Skeletal muscle tissue (tissue), 4 donors: ENCODE measurements around the gene IL7R. TPM values are rescaled to one million over a fixed set of nuclear protein-coding genes. Genes with fewer than 3 reads are reported as not detected.

Experiments used
- H3K27ac ChIP-seq: one replicate; pipeline ENCODE4 v1.7.0; 2013; ENCODE audit warnings: mild to moderate bottlenecking, low read depth, low read length, inconsistent platforms
- H3K27me3 ChIP-seq, 3 donors: one replicate each; pipeline ENCODE4 v1.7.0; 2013; ENCODE audit warnings: low read length in 3 of 3; ENCODE audit not compliant: control insufficient read depth in 3 of 3, insufficient read depth in 3 of 3
- H3K36me3 ChIP-seq, 3 donors: one replicate each; pipeline ENCODE4 v1.7.0; 2013; ENCODE audit warnings: low read length in 3 of 3; ENCODE audit not compliant: control insufficient read depth in 3 of 3, insufficient read depth in 3 of 3
- H3K4me1 ChIP-seq, 3 donors: one replicate each; pipeline ENCODE4 v1.7.0; 2013; ENCODE audit warnings: low read length in 3 of 3, mild to moderate bottlenecking in 3 of 3; ENCODE audit not compliant: control insufficient read depth in 3 of 3, insufficient read depth in 3 of 3
- H3K4me3 ChIP-seq, 3 donors: one replicate each; pipeline ENCODE4 v1.7.0; 2013; ENCODE audit warnings: low read length in 3 of 3
- H3K9ac ChIP-seq, 3 donors: one replicate each; pipeline ENCODE4 v1.7.0; 2013; ENCODE audit warnings: low read length in 3 of 3, mild to moderate bottlenecking in 3 of 3, moderate library complexity in 2 of 3, low read depth in 1 of 3
- H3K9me3 ChIP-seq, 3 donors: one replicate each; pipeline ENCODE4 v1.7.0; 2013; ENCODE audit warnings: low read length in 3 of 3; ENCODE audit not compliant: control insufficient read depth in 3 of 3
- total RNA-seq: library from RNA; depleted of rRNA; stranded (reverse); fragments of >200 nt; gene quantifications from one replicate; pipeline ENCODE4 v1.2.3, GENCODE V29; 2014
- donor health status: Osteomylitis.

Gene IL7R
- total RNA-seq, 1 donor from 2014 or later, result 0.52 TPM

DNA sequence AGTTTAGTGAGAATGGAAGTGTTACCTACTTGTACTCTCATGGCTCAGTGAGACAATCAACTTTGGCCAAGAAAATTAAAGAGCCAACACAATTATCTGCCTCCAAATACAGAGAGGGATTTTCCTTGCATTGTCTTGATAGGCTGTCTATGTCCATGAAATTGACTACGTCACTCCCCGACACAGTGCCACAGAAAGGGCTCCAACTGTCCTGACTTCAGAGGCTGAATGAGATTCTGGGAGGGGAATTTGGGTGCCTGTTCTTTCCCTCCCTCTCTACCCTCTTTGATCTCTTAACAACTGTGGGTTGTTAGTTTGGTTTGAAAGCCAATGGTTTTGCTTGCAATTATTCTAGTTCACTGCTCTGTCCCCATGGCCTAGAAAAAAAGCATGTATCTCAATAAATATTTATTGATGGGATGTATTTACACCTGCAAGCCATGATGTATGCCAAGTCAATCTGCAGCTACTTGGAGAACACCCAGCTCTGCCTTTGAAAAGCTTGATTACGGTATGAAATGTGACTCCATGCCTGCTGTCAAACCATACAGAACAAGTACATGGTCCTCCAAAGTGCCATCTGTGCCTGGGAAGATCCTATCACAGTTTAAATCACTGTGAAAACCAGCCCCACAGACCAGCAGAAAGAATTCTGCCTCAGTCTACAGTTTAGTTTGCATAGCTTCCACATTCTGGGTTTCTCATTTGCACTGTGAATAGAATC is 44.4 kb downstream of the IL7R start:
- no peaks in the 10 kb centered on the region for H3K4me1 ChIP-seq
- no peaks in the 10 kb centered on the region for H3K9me3 ChIP-seq
- no peak overlapping the region for H3K9ac ChIP-seq

GRCh38 chr5:35902046-35902672 is 45.5 kb downstream of the IL7R start:
- H3K4me1 ChIP-seq, result no peaks in the 10 kb centered on the region
- H3K4me3 ChIP-seq, result no peak overlapping the region
- H3K27ac ChIP-seq, result no peak overlapping the region
- no peak overlapping the region for H3K9ac ChIP-seq
- no peaks in the 10 kb centered on the region for H3K36me3 ChIP-seq
- no peaks in the 10 kb centered on the region for H3K9me3 ChIP-seq
- no peaks in the 10 kb centered on the region for H3K27me3 ChIP-seq

More for the DNA sequence above, 44.4 kb downstream of the IL7R start:
- no peaks in the 10 kb centered on the region for H3K27me3 ChIP-seq
- no peak overlapping the region for H3K27ac ChIP-seq
- no peaks in the 10 kb centered on the region for H3K36me3 ChIP-seq
- no peak overlapping the region for H3K4me3 ChIP-seq

GRCh38 chr5:35903631-35904203 is 47.0 kb downstream of the IL7R start:
- H3K4me3 ChIP-seq, result no peak overlapping the region
- no peaks in the 10 kb centered on the region for H3K27me3 ChIP-seq
- no peaks in the 10 kb centered on the region for H3K4me1 ChIP-seq
- no peaks in the 10 kb centered on the region for H3K9me3 ChIP-seq
- no peak overlapping the region for H3K9ac ChIP-seq
- H3K36me3 ChIP-seq, result no peaks in the 10 kb centered on the region
- no peak overlapping the region for H3K27ac ChIP-seq

- no peaks in the 10 kb centered on the region for H3K27me3 ChIP-seq
- no peaks in the 10 kb centered on the region for H3K9me3 ChIP-seq
- H3K9ac ChIP-seq, result no peak overlapping the region
- no peaks in the 10 kb centered on the region for H3K36me3 ChIP-seq
- no peaks in the 10 kb centered on the region for H3K4me1 ChIP-seq
- H3K4me3 ChIP-seq, result no peak overlapping the region
- no peak overlapping the region for H3K27ac ChIP-seq
Measured at GRCh38 chr5:35904443-35905132, 47.9 kb downstream of the IL7R start.

DNA sequence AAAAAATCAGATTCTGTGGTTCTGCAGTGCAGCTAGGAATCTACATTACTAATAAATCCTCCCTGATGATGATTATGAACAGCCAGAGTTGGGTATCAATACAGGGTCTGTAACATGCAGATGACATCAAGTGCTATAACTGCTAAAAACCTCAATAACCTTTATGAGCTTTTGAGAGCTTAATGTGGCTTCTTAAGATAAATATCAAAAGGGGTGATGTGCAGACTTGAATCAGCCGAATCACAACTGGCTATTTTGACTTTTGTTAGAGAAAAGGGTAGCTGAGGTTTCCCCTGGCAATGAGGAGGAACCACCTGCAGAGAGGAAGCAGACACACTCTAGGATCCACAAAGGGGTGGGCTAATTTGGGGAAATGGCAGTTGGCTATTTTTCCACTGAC is 51.5 kb downstream of the IL7R start:
- no peak overlapping the region for H3K9ac ChIP-seq
- H3K36me3 ChIP-seq, result no peaks in the 10 kb centered on the region
- H3K27me3 ChIP-seq, result no peaks in the 10 kb centered on the region
- no peaks in the 10 kb centered on the region for H3K4me1 ChIP-seq
- H3K4me3 ChIP-seq, result no peak overlapping the region
- H3K9me3 ChIP-seq, result no peaks in the 10 kb centered on the region
- H3K27ac ChIP-seq, result no peak overlapping the region

DNA sequence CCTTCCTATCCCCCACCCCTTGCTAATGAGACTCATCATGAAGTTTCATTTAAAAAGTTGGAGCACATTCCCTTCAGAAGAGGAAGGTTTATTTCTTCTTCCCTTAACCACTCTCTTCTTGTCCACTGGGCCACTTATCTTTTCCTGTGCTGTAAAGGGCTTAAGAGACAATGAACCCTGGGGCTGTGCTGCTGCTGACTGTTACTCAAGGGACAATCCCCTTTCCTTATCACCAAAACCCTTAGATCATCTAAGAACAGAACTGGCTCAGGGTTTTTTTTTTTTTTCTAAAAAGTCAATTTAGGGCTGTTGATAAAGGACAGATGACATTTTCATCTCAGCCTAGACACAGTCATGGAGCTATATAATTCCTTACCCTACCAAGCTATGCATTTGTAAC is 52.1 kb downstream of the IL7R start:
- Histone ChIP-seq H3K36me3 (no peaks in the 10 kb centered on the region), H3K4me3 (no peak overlapping the region), H3K27ac (no peak overlapping the region), H3K4me1 (no peaks in the 10 kb centered on the region), H3K9ac (no peak overlapping the region), H3K27me3 (no peaks in the 10 kb centered on the region), H3K9me3 (no peaks in the 10 kb centered on the region)

DNA sequence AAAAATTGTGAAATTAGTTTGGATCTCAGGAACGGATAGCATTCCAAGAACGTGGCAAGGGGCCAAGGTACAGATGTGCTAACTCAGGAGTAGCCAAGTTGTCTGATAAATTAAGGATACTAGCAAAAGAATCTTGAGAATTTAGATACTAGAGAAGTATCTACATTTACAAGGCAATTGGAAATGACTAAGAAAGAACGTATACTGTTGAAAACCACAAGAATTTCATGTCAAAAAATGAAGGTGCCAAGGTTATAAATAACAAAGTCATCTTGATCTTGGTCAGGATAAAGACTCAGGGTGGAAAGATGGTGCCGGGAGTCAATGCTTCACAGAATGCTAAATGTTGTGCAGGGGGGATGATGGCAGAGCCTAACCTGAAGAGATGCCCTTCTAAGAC is 62.5 kb downstream of the IL7R start:
- H3K27me3 ChIP-seq, result peaks cover 6 to 14% (median 13%) of the 10 kb centered on the region in 3 donors
- H3K4me3 ChIP-seq, result no peak overlapping the region
- no peak overlapping the region for H3K27ac ChIP-seq
- no peaks in the 10 kb centered on the region for H3K4me1 ChIP-seq
- no peak overlapping the region for H3K9ac ChIP-seq
- H3K36me3 ChIP-seq, result no peaks in the 10 kb centered on the region
- no peaks in the 10 kb centered on the region for H3K9me3 ChIP-seq

- H3K4me1 ChIP-seq, result peaks cover 2 to 5% (median 2%) of the 10 kb centered on the region in 3 donors
- no peak overlapping the region for H3K4me3 ChIP-seq
- peaks cover 18 to 23% (median 23%) of the 10 kb centered on the region in 3 donors for H3K27me3 ChIP-seq
- H3K36me3 ChIP-seq, result no peaks in the 10 kb centered on the region
- H3K27ac ChIP-seq, result no peak overlapping the region
- no peaks in the 10 kb centered on the region for H3K9me3 ChIP-seq
- no peak overlapping the region for H3K9ac ChIP-seq
Measured at GRCh38 chr5:35920890-35921289, 64.2 kb downstream of the IL7R start.

GRCh38 chr5:35921930-35922329 is 65.2 kb downstream of the IL7R start:
- Histone ChIP-seq H3K9me3 (no peaks in the 10 kb centered on the region), H3K27me3 (peaks cover 25 to 32% (median 25%) of the 10 kb centered on the region in 3 donors), H3K4me3 (no peak overlapping the region)

GRCh38 chr5:35922468-35922867 is 65.8 kb downstream of the IL7R start:
- Histone ChIP-seq H3K9ac (no peak overlapping the region), H3K36me3 (no peaks in the 10 kb centered on the region), H3K9me3 (no peaks in the 10 kb centered on the region), H3K27ac (no peak overlapping the region), H3K4me3 (no peak overlapping the region), H3K27me3 (peaks cover 26 to 36% (median 27%) of the 10 kb centered on the region in 3 donors), H3K4me1 (peaks cover 2 to 5% (median 2%) of the 10 kb centered on the region in 3 donors)

More at GRCh38 chr5:35921930-35922329, 65.2 kb downstream of the IL7R start:
- H3K27ac ChIP-seq, result no peak overlapping the region
- peaks cover 2 to 5% (median 2%) of the 10 kb centered on the region in 3 donors for H3K4me1 ChIP-seq
- no peaks in the 10 kb centered on the region for H3K36me3 ChIP-seq
- H3K9ac ChIP-seq, result no peak overlapping the region
